NCI-H446 treated with DMSO at 0.1 percent for 48 hours (cell line): Measurements from ENCODE around the gene KLHL9.

Experiments
- DNase-seq: peaks from one replicate; lab custom pipeline; 2025; lab: John Stamatoyannopoulos, UW

KLHL9 gene

GRCh38 chr9:21317956-21318923 lies 17.0 kb downstream of the KLHL9 start:
- peak; percentile 7 for DNase-seq

GRCh38 chr9:21316860-21317259 lies 18.3 kb downstream of the KLHL9 start:
- no peak for DNase-seq

GRCh38 chr9:21316032-21316842 lies 19.0 kb downstream of the KLHL9 start:
- DNase-seq = no peak

GRCh38 chr9:21314152-21314551 lies 21.1 kb downstream of the KLHL9 start:
- no peak for DNase-seq

GRCh38 chr9:21311889-21312288 lies 23.3 kb downstream of the KLHL9 start:
- DNase-seq = no peak

GRCh38 chr9:21305213-21305612 lies 30.0 kb downstream of the KLHL9 start, which contains the start of gene IFNA5:
Gene IFNA5, minus strand, starts transcription at chr9:21305313. Its CDS starts 57 bp downstream, at chr9:21305256.
- DNase-seq = no peak

GRCh38 chr9:21295992-21296391 lies 39.2 kb downstream of the KLHL9 start:
- DNase-seq = no peak

- DNase-seq = no peak
Observed at GRCh38 chr9:21294904-21295538, 40.2 kb downstream of the KLHL9 start.

- no peak for DNase-seq
Observed at GRCh38 chr9:21294364-21294774, 40.8 kb downstream of the KLHL9 start.

GRCh38 chr9:21289848-21290247 lies 45.4 kb downstream of the KLHL9 start:
- DNase-seq = no peak

- no peak for DNase-seq
Observed at GRCh38 chr9:21287280-21287679, 47.9 kb downstream of the KLHL9 start.

GRCh38 chr9:21286659-21287058 lies 48.5 kb downstream of the KLHL9 start:
- no peak for DNase-seq

GRCh38 chr9:21286099-21286498 lies 49.1 kb downstream of the KLHL9 start:
- DNase-seq = no peak

GRCh38 chr9:21281275-21281674 lies 53.9 kb downstream of the KLHL9 start:
- no peak for DNase-seq
